ENCODE measurements around the gene C2CD4A. TPM values are rescaled to one million over a fixed set of nuclear protein-coding genes. Genes with fewer than 3 reads are reported as not detected.

C2CD4A gene
- total RNA-seq, 4 donors from 2014 or later = 0.09 to 0.60 TPM; not detected in 2

DNA sequence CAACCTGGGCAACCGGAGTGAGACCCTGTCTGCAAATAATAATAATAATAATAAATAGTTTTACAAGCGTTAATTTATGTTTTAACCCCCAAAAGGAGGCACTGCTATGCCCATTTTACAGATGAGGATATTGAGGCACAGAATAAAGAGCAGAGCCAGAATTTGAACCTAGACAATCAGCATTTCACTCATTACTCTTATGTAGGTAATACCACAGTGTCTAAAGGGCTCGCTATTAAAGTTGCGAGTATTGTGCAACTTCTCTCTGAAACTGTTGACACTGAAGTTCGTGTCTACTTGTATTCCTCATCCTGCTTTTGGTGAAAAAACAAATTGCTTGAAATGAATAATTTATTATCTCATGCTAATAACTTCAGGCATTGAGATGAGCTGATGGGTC lies 2.8 kb downstream of the C2CD4A start:
- TF ChIP-seq, protein P1, sequence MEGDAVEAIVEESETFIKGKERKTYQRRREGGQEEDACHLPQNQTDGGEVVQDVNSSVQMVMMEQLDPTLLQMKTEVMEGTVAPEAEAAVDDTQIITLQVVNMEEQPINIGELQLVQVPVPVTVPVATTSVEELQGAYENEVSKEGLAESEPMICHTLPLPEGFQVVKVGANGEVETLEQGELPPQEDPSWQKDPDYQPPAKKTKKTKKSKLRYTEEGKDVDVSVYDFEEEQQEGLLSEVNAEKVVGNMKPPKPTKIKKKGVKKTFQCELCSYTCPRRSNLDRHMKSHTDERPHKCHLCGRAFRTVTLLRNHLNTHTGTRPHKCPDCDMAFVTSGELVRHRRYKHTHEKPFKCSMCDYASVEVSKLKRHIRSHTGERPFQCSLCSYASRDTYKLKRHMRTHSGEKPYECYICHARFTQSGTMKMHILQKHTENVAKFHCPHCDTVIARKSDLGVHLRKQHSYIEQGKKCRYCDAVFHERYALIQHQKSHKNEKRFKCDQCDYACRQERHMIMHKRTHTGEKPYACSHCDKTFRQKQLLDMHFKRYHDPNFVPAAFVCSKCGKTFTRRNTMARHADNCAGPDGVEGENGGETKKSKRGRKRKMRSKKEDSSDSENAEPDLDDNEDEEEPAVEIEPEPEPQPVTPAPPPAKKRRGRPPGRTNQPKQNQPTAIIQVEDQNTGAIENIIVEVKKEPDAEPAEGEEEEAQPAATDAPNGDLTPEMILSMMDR (IDR thresholded peaks at IDR 0.05) = no peak
- no peak for ATAC-seq (ENCODE audit: low FRiP score)
- no peak for DNase-seq (ENCODE audit: low spot score)

- ATAC-seq (ENCODE audit: low FRiP score) (peak; percentile 60), DNase-seq (ENCODE audit: low spot score) (no peak)
- TF ChIP-seq, protein P1 (IDR thresholded peaks at IDR 0.05) = no peak
These were observed 5.0 kb downstream of the C2CD4A start for GRCh38 chr15:62071711-62072308.

GRCh38 chr15:62075595-62076277 lies 9.0 kb downstream of the C2CD4A start:
- no peak for DNase-seq (ENCODE audit: low spot score)
- ATAC-seq (ENCODE audit: low FRiP score) = no peak
- TF ChIP-seq, protein P1 (IDR thresholded peaks at IDR 0.05) = no peak

GRCh38 chr15:62079594-62079993 lies 12.8 kb downstream of the C2CD4A start:
- TF ChIP-seq, protein P1 (IDR thresholded peaks at IDR 0.05) = no peak
- no peak for ATAC-seq (ENCODE audit: low FRiP score)
- DNase-seq (ENCODE audit: low spot score) = no peak

GRCh38 chr15:62083194-62084154 lies 16.7 kb downstream of the C2CD4A start:
- DNase-seq (ENCODE audit: low spot score) (no peak), ATAC-seq (ENCODE audit: low FRiP score) (no peak)
- TF ChIP-seq, protein P1 (IDR thresholded peaks at IDR 0.05) = no peak

DNA sequence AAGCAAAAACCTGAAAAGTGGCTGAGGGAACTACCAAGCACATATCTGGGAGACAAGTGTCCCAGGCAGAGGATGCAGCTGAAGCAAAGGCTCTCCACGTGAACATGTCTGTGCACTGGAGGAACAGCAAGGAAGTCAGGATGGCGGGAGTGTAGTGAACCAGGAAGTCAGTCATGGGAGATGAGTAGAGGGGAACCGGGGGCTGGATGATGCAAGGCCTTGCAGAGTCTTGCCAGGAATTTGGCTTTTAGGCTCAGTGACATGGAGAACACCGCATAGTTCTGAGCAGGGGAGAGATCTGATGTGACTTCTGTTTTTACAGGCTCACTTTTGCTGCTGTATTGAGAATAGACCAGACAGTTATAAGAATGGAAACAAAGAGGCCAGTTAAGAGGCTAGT lies 19.0 kb downstream of the C2CD4A start:
- ATAC-seq (ENCODE audit: low FRiP score) (no peak), DNase-seq (ENCODE audit: low spot score) (no peak)
- TF ChIP-seq, protein P1 (IDR thresholded peaks at IDR 0.05) = no peak
